Gastroesophageal sphincter (tissue), 3 donors: Measurements from ENCODE around the gene FEM1B.

Experiments
- POLR2A ChIP-seq, 2 donors: fragments of 450-650 bp; IDR thresholded peaks; one replicate each; pipeline ENCODE4 v1.6.1; 2017; ENCODE audit warnings: antibody characterized with exemption in 2 of 2, mild to moderate bottlenecking in 2 of 2, moderate library complexity in 1 of 2
- POLR2AphosphoS5 ChIP-seq: sonication (generic); formaldehyde crosslinking; IDR thresholded peaks from one replicate; pipeline ENCODE4 v1.6.1; 2017; ENCODE audit warnings: antibody characterized with exemption
- TF ChIP-seq, protein P1 (sequence below), 4 experiments: fragments of 200-600 bp in 2 of 4; fragments of 450-650 bp in 2 of 4; sonication (generic) in 1 of 4; IDR thresholded peaks; one replicate each; pipeline ENCODE4 v1.5.1; 2017 to 2019; ENCODE audit warnings: antibody characterized with exemption in 4 of 4, mild to moderate bottlenecking in 2 of 4, moderate library complexity in 2 of 4

DNA sequence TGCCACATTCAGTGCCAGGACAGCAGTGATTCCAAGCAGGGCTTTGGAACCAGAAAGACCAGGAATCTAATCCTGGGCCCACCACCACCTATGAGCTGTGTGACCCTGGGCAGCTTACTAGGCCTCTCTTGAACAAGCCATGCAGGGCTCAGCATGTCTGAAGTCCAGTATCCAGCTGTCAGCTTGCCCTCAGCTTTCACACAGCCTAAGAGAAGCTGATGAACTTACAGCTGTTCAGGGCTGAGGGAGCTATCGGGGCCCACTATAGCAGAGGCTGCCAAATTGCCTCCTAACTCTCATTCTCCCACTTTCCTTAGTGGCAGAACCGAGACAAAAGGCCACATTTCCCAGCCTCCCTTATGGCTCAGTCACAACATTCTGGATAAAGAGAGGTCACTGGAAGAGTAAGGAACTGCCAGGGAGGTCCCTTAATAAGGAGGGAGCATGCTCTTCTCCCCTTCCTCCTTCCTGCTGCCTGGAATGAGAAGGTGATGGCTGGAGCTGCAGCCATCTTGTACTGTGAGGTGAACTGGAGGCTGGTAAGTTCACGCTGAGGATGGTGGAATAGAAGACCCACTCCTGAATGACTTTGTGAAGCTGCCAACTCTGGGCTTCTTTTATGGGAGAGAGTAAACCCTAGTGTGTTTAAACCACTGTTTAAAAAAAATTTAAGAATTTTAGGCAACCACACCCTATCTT, 34.5 kb downstream of the FEM1B start:
- TF ChIP-seq, protein P1, sequence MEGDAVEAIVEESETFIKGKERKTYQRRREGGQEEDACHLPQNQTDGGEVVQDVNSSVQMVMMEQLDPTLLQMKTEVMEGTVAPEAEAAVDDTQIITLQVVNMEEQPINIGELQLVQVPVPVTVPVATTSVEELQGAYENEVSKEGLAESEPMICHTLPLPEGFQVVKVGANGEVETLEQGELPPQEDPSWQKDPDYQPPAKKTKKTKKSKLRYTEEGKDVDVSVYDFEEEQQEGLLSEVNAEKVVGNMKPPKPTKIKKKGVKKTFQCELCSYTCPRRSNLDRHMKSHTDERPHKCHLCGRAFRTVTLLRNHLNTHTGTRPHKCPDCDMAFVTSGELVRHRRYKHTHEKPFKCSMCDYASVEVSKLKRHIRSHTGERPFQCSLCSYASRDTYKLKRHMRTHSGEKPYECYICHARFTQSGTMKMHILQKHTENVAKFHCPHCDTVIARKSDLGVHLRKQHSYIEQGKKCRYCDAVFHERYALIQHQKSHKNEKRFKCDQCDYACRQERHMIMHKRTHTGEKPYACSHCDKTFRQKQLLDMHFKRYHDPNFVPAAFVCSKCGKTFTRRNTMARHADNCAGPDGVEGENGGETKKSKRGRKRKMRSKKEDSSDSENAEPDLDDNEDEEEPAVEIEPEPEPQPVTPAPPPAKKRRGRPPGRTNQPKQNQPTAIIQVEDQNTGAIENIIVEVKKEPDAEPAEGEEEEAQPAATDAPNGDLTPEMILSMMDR (IDR thresholded peaks at IDR 0.05): no peak
- TF ChIP-seq POLR2AphosphoS5 (no peak), POLR2A (IDR thresholded peaks at IDR 0.05) (no peak)
